HepG2 (cell line): ENCODE data around the gene PSMD1. TPM values are rescaled to one million over a fixed set of nuclear protein-coding genes. Genes with fewer than 3 reads are reported as not detected.

Experiments
- ATF7-NPFF ChIP-seq: sonication (generic); formaldehyde crosslinking; IDR thresholded peaks from 2 replicates; pipeline ENCODE4 v1.8.1; 2023; ENCODE audit warnings: mild to moderate bottlenecking, low read depth, missing genetic modification reagents, moderate library complexity
- DRAP1 ChIP-seq: IDR thresholded peaks from 2 replicates; pipeline ENCODE4 v1.6.1; 2016; ENCODE audit warnings: missing genetic modification reagents, missing compliant biosample characterization
- HDAC2 ChIP-seq: sonication (generic); formaldehyde crosslinking; IDR thresholded peaks from 2 replicates; pipeline ENCODE4 v1.4.0; 2020; ENCODE audit warnings: missing genetic modification reagents
- MAFK ChIP-seq, 2 experiments: IDR thresholded peaks in 1 of 2; conservative IDR thresholded peaks in 1 of 2; 2 replicates each; pipeline ENCODE4 v1.6.1; 2011; ENCODE audit warnings: improper control_type of control experiment in 2 of 2, low read length in 2 of 2
- MIER3 ChIP-seq: IDR thresholded peaks from 2 replicates; pipeline ENCODE4 v1.6.1; 2016; ENCODE audit warnings: missing compliant biosample characterization, borderline replicate concordance
- NR2C2 ChIP-seq: sonication (generic); formaldehyde crosslinking; IDR thresholded peaks from 2 replicates; pipeline ENCODE4 v1.4.0; 2020; ENCODE audit warnings: missing genetic modification reagents, mild to moderate bottlenecking, moderate library complexity, borderline replicate concordance
- RAD21 ChIP-seq: fragments of 450-650 bp; formaldehyde crosslinking; IDR thresholded peaks from 2 replicates; pipeline ENCODE4 v1.5.0; 2020; ENCODE audit warnings: mild to moderate bottlenecking
- SNAPC2 ChIP-seq: sonication (generic); formaldehyde crosslinking; IDR thresholded peaks from 2 replicates; pipeline ENCODE4 v1.8.1; 2022; ENCODE audit warnings: mild to moderate bottlenecking, missing genetic modification reagents
- ZKSCAN1 ChIP-seq: fragments of 150-350 bp; IDR thresholded peaks from 2 replicates; pipeline ENCODE4 v1.6.1; 2014; ENCODE audit warnings: low read length
- ZNF232 ChIP-seq: sonication (generic); formaldehyde crosslinking; IDR thresholded peaks from 2 replicates; pipeline ENCODE4 v1.4.0; 2020; ENCODE audit warnings: missing genetic modification reagents, borderline replicate concordance
- ZNF329 ChIP-seq: sonication (generic); formaldehyde crosslinking; IDR thresholded peaks from 2 replicates; pipeline ENCODE4 v1.9.0; 2021; ENCODE audit warnings: low read depth, mild to moderate bottlenecking, missing genetic modification reagents
- ZNF33B ChIP-seq: sonication (generic); formaldehyde crosslinking; IDR thresholded peaks from 2 replicates; pipeline ENCODE4 v1.5.1; 2020; ENCODE audit warnings: mild to moderate bottlenecking, missing genetic modification reagents
- ZSCAN22 ChIP-seq: sonication (generic); formaldehyde crosslinking; IDR thresholded peaks from 2 replicates; pipeline ENCODE4 v1.4.0; 2020; ENCODE audit warnings: mild to moderate bottlenecking, missing genetic modification reagents
- polyA plus RNA-seq, 8 experiments: library from polyadenylated mRNA; depleted of rRNA in 3 of 8; stranded (reverse) in 7 of 8; unstranded in 1 of 8; fragments of >200 nt; fragmentation: Illumina TruSeq in 4 of 8; extraction: Trizol in 4 of 8; gene quantifications; 2 replicates each; pipeline versions ENCODE4 v1.2.1 to v1.2.3, GENCODE V29; 2011 to 2016; ENCODE audit warnings: low read depth in 4 of 8, missing spikeins in 1 of 8, mixed read lengths in 1 of 8; ENCODE audit not compliant: insufficient read depth in 1 of 8
- total RNA-seq, 5 experiments: library from RNA; depleted of rRNA; stranded (reverse); fragments of >200 nt; fragmentation: Illumina TruSeq; extraction: Trizol; gene quantifications; 2 replicates each; pipeline ENCODE4 v1.2.3, GENCODE V29; 2016; ENCODE audit warnings: low read depth in 1 of 5
- TF ChIP-seq, protein P1 (sequence below): sonication (generic); formaldehyde crosslinking; IDR thresholded peaks from 2 replicates; pipeline ENCODE4 v1.4.0; 2020; ENCODE audit warnings: missing genetic modification reagents, borderline replicate concordance
- TF ChIP-seq, protein P2 (sequence below): sonication (generic); formaldehyde crosslinking; IDR thresholded peaks from 2 replicates; pipeline ENCODE4 v1.4.0; 2020; ENCODE audit warnings: mild to moderate bottlenecking, missing genetic modification reagents
- TF ChIP-seq, protein P3 (sequence below): sonication (generic); formaldehyde crosslinking; IDR thresholded peaks from 2 replicates; pipeline ENCODE4 v1.9.0; 2021; ENCODE audit warnings: missing genetic modification reagents, borderline replicate concordance
- TF ChIP-seq, protein P4 (sequence below): sonication (generic); formaldehyde crosslinking; IDR thresholded peaks from 2 replicates; pipeline ENCODE4 v1.8.1; 2022; ENCODE audit warnings: low read depth, mild to moderate bottlenecking, missing genetic modification reagents

PSMD1 gene
- total and polyA plus RNA-seq, 2 of the 13 experiments (the other 11 are each of a cell fraction or from before 2014, with no cell fraction given), result 136 to 191 TPM

- TF ChIP-seq, protein P1, sequence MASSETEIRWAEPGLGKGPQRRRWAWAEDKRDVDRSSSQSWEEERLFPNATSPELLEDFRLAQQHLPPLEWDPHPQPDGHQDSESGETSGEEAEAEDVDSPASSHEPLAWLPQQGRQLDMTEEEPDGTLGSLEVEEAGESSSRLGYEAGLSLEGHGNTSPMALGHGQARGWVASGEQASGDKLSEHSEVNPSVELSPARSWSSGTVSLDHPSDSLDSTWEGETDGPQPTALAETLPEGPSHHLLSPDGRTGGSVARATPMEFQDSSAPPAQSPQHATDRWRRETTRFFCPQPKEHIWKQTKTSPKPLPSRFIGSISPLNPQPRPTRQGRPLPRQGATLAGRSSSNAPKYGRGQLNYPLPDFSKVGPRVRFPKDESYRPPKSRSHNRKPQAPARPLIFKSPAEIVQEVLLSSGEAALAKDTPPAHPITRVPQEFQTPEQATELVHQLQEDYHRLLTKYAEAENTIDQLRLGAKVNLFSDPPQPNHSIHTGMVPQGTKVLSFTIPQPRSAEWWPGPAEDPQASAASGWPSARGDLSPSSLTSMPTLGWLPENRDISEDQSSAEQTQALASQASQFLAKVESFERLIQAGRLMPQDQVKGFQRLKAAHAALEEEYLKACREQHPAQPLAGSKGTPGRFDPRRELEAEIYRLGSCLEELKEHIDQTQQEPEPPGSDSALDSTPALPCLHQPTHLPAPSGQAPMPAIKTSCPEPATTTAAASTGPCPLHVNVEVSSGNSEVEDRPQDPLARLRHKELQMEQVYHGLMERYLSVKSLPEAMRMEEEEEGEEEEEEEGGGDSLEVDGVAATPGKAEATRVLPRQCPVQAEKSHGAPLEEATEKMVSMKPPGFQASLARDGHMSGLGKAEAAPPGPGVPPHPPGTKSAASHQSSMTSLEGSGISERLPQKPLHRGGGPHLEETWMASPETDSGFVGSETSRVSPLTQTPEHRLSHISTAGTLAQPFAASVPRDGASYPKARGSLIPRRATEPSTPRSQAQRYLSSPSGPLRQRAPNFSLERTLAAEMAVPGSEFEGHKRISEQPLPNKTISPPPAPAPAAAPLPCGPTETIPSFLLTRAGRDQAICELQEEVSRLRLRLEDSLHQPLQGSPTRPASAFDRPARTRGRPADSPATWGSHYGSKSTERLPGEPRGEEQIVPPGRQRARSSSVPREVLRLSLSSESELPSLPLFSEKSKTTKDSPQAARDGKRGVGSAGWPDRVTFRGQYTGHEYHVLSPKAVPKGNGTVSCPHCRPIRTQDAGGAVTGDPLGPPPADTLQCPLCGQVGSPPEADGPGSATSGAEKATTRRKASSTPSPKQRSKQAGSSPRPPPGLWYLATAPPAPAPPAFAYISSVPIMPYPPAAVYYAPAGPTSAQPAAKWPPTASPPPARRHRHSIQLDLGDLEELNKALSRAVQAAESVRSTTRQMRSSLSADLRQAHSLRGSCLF (CRISPR knock-in tag), result no peak
- TF ChIP-seq ZSCAN22 (CRISPR knock-in tag), result no peak
- TF ChIP-seq, protein P2, sequence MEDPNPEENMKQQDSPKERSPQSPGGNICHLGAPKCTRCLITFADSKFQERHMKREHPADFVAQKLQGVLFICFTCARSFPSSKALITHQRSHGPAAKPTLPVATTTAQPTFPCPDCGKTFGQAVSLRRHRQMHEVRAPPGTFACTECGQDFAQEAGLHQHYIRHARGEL, result no peak
- no peak for TF ChIP-seq MAFK (conservative IDR thresholded peaks at IDR 0.05 in 1 of 2, IDR thresholded peaks at IDR 0.05 in 1 of 2; ENCODE audit: low read length in 2 of 2)
- 0 out of 2 replicates have a peak, but pooled peaks have one; percentile 33 for TF ChIP-seq ZNF232 (CRISPR knock-in tag)
- TF ChIP-seq SNAPC2 (CRISPR knock-in tag), result no peak
- TF ChIP-seq DRAP1 (CRISPR knock-in tag), result no peak
- TF ChIP-seq ATF7-NPFF, result no peak
- TF ChIP-seq ZKSCAN1, result no peak
- 0 out of 2 replicates have a peak, but pooled peaks have one; percentile 5 for TF ChIP-seq ZNF33B
- no peak for TF ChIP-seq RAD21
- TF ChIP-seq, protein P3, sequence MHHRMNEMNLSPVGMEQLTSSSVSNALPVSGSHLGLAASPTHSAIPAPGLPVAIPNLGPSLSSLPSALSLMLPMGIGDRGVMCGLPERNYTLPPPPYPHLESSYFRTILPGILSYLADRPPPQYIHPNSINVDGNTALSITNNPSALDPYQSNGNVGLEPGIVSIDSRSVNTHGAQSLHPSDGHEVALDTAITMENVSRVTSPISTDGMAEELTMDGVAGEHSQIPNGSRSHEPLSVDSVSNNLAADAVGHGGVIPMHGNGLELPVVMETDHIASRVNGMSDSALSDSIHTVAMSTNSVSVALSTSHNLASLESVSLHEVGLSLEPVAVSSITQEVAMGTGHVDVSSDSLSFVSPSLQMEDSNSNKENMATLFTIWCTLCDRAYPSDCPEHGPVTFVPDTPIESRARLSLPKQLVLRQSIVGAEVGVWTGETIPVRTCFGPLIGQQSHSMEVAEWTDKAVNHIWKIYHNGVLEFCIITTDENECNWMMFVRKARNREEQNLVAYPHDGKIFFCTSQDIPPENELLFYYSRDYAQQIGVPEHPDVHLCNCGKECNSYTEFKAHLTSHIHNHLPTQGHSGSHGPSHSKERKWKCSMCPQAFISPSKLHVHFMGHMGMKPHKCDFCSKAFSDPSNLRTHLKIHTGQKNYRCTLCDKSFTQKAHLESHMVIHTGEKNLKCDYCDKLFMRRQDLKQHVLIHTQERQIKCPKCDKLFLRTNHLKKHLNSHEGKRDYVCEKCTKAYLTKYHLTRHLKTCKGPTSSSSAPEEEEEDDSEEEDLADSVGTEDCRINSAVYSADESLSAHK, result no peak
- no peak for TF ChIP-seq MIER3 (CRISPR knock-in tag)
- TF ChIP-seq, protein P4, sequence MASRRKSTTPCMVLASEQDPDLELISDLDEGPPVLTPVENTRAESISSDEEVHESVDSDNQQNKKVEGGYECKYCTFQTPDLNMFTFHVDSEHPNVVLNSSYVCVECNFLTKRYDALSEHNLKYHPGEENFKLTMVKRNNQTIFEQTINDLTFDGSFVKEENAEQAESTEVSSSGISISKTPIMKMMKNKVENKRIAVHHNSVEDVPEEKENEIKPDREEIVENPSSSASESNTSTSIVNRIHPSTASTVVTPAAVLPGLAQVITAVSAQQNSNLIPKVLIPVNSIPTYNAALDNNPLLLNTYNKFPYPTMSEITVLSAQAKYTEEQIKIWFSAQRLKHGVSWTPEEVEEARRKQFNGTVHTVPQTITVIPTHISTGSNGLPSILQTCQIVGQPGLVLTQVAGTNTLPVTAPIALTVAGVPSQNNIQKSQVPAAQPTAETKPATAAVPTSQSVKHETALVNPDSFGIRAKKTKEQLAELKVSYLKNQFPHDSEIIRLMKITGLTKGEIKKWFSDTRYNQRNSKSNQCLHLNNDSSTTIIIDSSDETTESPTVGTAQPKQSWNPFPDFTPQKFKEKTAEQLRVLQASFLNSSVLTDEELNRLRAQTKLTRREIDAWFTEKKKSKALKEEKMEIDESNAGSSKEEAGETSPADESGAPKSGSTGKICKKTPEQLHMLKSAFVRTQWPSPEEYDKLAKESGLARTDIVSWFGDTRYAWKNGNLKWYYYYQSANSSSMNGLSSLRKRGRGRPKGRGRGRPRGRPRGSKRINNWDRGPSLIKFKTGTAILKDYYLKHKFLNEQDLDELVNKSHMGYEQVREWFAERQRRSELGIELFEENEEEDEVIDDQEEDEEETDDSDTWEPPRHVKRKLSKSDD, result no peak
- 0 out of 2 replicates have a peak, but pooled peaks have one; percentile 16 for TF ChIP-seq NR2C2 (CRISPR knock-in tag)
- no peak for TF ChIP-seq ZNF329 (CRISPR knock-in tag)
- TF ChIP-seq HDAC2 (CRISPR knock-in tag), result no peak
These were observed 23.2 kb upstream of the PSMD1 start (continued) for GRCh38 chr2:231033147-231034132.
